ENCODE data around the gene FBXL13.

- TF ChIP-seq EZH2 (IDR thresholded peaks at IDR 0.05; ENCODE audit: low read depth, low read length, severe bottlenecking) (no peak), POLR2AphosphoS5 (IDR thresholded peaks at IDR 0.05; ENCODE audit: low read depth, low read length) (no peak), CTCF (IDR thresholded peaks at IDR 0.05; ENCODE audit: control extremely low read depth in 1 of 3, insufficient read depth in 1 of 3, low read depth in 1 of 3, low read length in 3 of 3) (no peak), EP300 (IDR thresholded peaks at IDR 0.05; ENCODE audit: borderline replicate concordance in 1 of 2, low read depth in 2 of 2, low read length in 2 of 2) (no peak), SRF (IDR thresholded peaks at IDR 0.05; ENCODE audit: low read depth, low read length) (no peak), POLR2A (IDR thresholded peaks at IDR 0.05; ENCODE audit: control extremely low read depth in 1 of 2, low read depth in 2 of 2, low read length in 2 of 2) (no peak), RXRA (IDR thresholded peaks at IDR 0.05; ENCODE audit: insufficient read depth, low read depth, low read length) (no peak), BRCA1 (IDR thresholded peaks at IDR 0.05; ENCODE audit: low read depth, low read length) (no peak), ATF2 (IDR thresholded peaks at IDR 0.05; ENCODE audit: low read length) (no peak), SP2 (IDR thresholded peaks at IDR 0.05; ENCODE audit: low read length) (no peak), ATF3 (IDR thresholded peaks at IDR 0.05; ENCODE audit: insufficient read depth, low read depth, low read length) (no peak), FOSL1 (IDR thresholded peaks at IDR 0.05; ENCODE audit: insufficient read depth, low read depth, low read length) (no peak), CEBPB (IDR thresholded peaks at IDR 0.05; ENCODE audit: low read depth, low read length) (no peak), KDM5A (IDR thresholded peaks at IDR 0.05; ENCODE audit: low read length) (no peak)
Measured at GRCh38 chr7:102895602-102896001, 179.0 kb downstream of the FBXL13 start.

Measured in H1 (cell line).